DND-41 (cell line): ENCODE results near the gene MARCHF3.

Source experiments
- EZH2 ChIP-seq: IDR thresholded peaks from 3 replicates; pipeline ENCODE4 v1.6.1; 2012; ENCODE audit warnings: borderline replicate concordance, low read depth, mild to moderate bottlenecking, moderate library complexity, low read length, inconsistent platforms; ENCODE audit not compliant: severe bottlenecking
- TF ChIP-seq, protein P1 (sequence below): IDR thresholded peaks from 2 replicates; pipeline ENCODE4 v1.5.1; 2012; ENCODE audit warnings: borderline replicate concordance, low read length, moderate library complexity, mild to moderate bottlenecking; ENCODE audit not compliant: poor library complexity, severe bottlenecking; ENCODE audit errors: extremely low read depth

DNA sequence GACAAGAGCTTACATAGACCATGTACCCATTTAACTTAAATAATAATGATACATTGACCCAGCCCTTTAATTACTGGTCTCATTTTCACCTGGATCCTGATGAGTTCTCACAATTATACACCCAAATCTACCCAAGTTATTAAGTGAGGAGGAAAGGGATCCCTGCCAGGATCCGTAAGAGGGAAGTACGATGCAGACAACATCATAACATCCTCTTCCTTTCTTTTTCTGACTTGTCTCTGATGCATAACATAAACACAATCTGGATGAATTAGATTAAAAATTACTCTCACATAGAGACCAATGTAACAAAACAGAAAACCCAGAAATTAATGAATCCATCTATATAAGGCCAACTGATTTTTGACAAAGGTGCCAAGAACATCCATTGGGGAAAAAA is 17.0 kb downstream of the MARCHF3 start:
- TF ChIP-seq, protein P1, sequence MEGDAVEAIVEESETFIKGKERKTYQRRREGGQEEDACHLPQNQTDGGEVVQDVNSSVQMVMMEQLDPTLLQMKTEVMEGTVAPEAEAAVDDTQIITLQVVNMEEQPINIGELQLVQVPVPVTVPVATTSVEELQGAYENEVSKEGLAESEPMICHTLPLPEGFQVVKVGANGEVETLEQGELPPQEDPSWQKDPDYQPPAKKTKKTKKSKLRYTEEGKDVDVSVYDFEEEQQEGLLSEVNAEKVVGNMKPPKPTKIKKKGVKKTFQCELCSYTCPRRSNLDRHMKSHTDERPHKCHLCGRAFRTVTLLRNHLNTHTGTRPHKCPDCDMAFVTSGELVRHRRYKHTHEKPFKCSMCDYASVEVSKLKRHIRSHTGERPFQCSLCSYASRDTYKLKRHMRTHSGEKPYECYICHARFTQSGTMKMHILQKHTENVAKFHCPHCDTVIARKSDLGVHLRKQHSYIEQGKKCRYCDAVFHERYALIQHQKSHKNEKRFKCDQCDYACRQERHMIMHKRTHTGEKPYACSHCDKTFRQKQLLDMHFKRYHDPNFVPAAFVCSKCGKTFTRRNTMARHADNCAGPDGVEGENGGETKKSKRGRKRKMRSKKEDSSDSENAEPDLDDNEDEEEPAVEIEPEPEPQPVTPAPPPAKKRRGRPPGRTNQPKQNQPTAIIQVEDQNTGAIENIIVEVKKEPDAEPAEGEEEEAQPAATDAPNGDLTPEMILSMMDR, result no peak
- TF ChIP-seq EZH2, result no peak
